NCI-H2171 treated with DMSO at 0.1 percent for 48 hours (cell line): Measurements from ENCODE around the gene ANKS1B.
"Not testable (repeated sequence)": the region's sequence is repeated elsewhere in the genome, so short reads cannot be mapped to it uniquely, and the experiment has no call there.

Experiments used
- DNase-seq: peaks from one replicate; lab custom pipeline; 2025; lab: John Stamatoyannopoulos, UW

The ANKS1B gene

DNA sequence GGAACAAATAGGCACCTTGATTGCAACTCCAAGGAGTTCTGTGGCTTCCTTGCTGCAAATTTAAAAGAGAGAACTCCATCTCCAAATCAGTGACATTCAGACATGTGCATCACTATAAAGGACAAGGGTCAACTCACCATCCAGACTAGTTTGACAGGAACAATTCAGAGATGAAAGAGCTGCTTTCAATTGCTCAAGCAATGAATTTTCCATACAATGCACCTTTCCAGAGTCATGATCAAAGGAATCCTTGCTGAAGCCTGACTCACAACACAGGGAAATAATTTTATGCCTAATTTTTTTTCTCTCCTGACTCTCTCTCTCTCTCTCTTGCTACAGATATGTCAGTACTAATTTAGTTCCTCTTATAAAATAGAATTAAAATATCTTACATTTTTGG is 717.7 kb downstream of the ANKS1B start:
- no peak for DNase-seq

DNA sequence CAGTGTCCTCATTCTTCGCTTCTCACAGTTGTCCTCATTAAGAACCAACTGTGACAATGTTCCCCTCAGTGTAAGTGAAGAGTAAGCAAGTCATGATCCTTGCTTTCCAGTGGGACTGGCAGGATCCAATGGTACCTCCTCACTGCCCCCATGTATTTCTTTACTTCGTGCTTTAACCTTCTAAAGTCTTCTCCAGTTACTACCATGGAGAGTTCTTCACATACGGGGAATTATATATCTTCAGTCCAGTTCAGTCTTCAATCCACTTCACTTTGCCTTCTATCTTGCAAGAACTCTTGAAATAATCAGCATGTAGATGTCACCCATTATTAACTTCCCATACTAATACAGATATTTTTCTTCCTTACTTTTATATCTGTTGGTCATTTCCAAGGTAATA is 719.1 kb downstream of the ANKS1B start:
- no peak for DNase-seq

DNA sequence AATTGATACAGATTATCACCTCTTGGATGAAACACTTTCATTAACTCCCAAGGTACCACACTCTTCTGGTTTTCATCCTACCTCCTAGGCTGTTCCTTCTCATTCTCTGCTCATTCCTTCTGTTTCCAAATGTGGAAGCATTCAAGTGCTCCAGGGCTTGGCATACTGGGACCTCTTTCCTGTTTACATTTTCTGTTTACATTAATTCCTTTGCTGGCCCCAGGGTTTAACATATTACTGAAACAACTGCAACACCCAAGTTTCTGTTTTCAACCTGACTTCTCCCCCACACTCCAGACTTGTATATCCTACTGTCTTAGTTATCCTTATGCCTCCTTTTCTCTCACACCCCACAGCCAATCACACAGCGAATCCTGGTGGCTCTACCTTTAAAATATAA is 723.5 kb downstream of the ANKS1B start:
- DNase-seq = no peak

DNA sequence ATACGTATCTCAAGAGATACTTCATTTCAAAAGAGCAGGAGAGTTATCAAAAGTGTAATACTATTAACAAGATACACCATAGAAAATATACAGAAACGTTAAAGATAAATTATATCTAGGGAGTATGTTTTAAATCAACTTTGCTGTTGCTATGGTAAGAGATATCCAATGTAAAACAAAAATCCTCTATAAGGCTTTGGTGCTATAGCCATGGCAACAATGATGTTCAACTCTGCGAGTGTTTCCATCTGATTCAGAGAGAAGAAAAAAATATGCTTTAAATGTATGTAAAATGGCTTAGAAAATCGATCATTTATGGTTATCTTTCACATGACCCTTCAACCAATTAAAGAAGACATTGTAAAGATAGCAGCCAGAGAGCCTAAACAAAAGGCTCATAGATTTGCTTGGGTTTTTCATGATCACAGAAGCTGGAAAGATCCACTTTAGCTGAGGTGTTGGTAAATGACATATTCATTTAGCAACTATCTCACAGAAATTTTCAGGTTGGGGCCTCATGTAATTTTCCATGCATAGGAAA is 724.2 kb downstream of the ANKS1B start:
- DNase-seq = no peak

DNA sequence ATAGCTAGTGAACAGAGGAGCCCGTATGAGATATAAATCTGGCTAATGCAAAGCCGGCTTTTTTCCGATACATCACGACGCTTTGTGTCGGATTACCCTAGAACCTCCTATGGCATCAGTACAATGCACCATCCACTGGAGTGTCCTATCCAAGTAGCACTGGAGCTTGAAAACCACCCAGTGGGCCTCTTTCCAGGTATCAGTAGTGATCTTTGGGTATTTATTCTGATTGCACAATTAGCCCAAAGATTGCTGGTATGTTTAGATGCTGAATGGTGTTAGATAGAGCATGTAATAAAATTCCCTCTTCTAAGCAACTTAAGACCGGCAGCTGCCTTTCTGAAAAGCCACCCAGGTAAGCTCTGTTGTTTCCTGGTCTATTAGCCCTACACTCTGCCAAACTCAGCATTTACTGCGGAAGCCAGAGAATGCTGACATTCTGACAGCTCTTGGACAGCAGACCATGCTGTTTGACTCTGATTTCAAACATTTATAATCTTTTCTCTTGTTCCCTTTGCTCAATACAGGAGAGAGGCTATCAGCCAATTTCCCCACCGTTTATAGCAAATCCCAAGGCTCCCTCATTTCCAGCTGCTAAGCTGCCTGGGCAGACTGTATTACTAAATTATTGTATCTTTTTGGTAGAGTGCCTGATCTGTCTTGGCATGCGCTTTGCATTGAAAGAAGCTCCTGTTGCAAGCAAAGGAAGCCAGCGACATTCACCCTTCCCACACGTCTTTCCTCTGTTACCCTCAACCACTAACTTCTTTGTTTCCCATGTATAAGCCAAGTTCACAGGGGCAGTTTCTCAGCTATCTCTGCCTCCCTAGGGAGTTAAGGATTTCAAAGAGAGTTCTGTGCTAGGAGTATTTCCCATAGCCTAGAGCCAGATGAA is 725.4 kb downstream of the ANKS1B start:
- DNase-seq = peak; percentile 12

DNA sequence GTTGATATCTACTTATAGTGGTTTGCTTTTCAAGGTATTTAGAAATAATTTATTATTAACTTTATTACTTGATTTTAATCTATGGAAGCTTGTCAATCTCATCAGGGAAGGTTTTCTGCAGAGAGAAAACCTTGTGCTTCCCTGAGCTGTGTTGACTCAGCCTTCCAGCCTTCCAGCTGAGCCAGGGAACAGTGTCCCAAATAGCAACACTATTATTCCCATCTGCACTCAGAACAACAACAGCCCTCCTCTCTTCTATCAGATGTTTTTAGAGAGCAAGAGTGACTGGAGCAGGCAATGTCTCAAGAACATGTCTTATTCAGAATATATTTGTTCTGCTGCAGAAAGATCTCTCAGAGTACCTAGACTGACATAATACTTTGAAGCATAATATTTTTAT is 727.1 kb downstream of the ANKS1B start:
- DNase-seq = no peak

DNA sequence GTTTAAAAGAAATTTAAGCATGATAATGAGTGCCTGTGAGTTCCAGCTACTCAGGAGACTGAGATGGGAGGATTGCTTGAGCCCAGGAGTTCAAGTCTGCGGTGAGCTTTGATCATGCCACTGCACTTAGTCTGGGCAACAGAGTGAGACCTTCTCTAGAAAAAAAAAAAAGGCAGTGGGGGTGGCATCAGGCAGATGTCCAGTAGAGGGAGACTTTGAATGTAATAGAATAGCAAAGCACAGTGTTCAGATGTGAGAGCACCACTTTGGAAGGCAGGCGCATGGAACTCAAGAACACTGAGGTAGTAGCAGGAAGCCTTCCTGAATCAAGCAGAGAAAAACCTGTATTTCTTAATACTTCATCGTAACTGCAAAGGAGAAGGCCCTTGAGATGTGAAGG is 731.7 kb downstream of the ANKS1B start:
- peak; percentile 27 for DNase-seq

DNA sequence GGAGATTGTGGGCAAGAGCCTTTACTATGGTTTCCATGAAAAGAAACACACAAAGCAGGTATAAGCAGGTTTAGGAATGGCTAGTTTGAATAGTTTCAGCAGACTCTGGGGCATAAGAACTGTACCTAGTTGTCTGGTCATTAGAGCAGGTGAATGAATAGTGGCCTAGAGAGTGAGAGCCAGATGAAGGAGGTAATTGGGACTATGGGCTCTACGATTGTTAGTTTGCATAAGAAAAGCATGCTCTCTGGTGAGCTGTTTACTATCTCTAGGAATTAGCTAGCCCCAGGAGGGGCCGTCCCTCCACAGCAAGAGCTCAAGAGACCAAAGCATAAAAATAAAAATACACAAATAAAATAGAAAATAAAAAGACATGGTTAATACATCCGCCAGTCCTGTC is 734.6 kb downstream of the ANKS1B start:
- no peak for DNase-seq

DNA sequence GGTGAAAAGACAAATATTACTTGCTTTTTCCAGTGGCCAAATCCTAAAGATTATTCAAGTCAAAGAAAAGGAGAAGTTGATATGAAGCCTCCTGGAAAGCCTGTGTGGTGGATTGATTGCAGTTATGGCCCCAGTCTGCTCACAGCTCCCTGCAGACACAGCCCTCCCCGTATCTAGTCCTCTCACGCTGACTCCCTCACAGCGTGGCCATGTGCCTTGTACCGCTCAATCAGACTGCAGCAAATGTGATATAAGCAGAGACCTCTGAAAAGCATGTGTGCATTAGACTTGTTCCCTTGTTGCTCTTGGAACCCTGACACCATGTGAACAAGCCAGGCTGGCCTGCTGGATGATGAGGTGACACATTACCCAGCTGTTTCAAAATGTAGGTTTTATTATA is 735.2 kb downstream of the ANKS1B start:
- no peak for DNase-seq

DNA sequence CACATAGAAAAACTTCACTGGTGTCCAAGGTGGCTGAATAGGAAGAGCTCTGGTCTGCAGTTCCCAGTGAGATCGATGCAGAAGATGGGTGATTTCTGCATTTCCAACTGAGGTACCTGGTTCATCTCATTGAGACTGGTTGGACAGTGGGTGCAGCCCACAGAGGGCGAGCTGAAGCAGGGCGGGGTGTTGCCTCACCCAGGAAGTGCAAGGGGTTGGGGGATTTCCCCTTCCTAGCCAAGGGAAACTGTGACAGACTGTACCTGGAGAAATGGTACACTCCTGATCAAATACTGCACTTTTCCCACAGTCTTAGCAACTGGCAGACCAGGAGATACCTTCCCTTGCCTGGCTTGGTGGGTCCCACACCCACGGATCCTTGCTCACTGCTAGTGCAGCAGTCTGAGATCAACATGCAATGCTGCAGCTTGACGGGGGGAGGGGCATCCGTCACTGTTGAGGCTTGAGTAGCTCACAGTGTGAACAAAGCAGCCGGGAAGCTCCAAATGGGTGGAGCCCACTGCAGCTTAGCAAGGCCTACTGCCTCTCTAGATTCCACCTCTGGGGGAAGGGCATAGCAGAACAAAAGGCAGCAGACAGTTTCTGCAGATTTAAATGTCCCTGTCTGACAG is 746.7 kb downstream of the ANKS1B start:
- not testable (repeated sequence) for DNase-seq

DNA sequence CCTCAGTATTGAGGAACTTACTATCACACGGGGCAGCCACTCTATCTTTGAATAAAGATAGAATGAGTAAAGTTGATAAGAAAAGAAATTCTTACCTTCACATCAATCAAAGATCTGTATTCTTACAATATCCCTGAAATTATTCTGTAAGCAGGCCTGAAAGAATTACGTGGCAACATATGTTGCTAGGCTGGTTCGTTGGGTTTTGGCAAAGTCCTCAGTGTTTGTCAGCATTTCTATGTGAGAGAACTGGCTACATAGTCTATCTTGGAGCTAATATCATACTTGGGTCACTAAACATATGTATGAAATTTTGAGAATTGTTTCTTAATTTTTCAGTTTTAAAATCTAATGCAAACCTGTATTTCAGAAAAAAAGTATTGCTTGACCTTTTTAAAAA is 749.4 kb downstream of the ANKS1B start:
- DNase-seq = no peak

DNA sequence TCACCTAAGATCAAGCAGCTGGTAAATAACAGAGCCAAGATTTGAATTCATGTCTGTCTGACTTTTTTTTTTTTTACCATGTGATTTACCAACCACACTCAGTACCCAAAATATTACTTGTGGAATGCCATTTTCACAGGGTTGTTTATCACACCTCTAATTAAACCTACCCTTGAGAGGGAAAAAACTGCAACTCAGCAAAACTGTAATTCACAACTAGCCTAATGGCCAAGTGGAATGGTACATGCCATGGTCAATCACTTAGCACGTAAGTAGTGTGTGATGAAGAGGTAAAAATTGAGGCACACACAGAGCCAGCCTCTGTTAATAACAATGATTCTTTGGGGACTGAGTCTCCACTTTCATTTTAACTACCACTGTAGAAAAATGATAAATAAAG is 750.0 kb downstream of the ANKS1B start:
- no peak for DNase-seq

DNA sequence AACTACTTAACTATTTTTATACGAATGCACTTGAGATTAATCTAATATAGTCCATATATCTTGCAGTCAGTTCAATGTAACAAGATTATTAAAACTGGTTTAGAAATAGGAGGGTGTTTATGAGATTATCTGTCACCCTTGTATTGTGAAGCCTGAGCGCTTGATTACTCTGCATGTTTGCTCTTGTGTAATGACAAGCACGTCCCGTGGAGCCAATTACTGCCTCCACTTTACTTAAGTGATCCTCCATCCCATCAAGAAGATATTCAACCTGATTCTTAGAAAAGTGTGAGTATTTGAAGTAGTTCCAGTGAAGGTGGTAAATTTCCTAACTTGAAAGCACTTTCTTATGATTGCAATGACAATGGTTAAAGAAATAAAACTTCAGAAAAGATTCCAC is 752.4 kb downstream of the ANKS1B start:
- no peak for DNase-seq

DNA sequence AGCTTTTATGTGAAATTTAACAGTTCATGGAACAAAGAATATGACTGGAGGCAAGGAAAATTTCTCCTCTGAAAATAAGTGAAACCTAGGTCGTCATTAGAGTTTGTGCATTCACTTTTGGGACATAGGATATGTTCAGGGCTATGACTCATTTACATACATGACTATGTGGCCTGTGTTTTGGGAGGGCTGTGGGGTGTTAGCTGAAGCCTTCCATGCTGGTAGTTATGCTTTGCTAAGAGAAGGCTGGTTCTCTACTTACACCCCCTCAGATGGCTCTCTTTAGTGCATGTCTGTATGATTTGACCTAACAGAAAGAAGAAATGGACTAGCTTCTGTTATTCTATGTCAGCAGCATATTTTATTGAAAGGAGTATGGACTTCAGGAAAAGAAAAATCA is 753.7 kb downstream of the ANKS1B start:
- DNase-seq = no peak

DNA sequence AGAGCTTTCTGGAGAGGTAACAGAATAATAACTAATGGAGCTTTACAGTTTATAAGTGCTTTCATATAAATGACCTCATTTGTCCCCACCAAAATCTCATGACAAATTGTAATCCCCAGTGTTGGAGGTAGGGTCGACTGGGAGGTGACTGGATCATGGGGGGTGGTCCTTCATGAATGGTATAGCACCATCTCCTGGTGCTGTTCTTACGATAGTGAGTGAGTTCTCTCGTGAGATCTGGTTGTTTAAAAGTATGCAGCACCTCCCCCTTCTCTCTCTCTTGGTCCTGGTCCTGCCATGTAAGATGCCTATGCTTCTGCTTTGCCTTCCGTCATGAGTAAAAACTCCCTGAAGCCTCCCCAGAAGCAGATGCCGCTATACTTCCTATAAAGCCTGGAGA is 760.5 kb downstream of the ANKS1B start:
- DNase-seq = no peak

DNA sequence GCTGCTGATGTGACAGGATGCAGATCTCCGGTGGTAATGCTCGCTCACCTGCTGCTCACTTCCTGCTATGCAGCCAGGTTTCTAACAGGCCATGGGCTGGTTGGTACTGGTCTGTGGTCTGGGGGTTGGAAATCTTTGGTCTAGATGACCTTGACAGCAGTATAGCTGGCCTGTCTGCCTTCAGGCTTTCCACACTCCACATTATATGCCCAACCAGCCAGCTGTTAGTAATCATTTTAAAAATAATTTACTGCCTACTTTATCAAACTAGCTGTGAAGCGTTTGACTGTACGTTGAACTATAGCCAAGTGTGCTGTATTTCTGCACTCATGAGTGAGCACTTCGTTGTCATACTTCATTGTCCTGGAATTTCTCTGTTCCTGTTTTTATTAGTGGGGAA is 761.2 kb downstream of the ANKS1B start:
- no peak for DNase-seq

DNA sequence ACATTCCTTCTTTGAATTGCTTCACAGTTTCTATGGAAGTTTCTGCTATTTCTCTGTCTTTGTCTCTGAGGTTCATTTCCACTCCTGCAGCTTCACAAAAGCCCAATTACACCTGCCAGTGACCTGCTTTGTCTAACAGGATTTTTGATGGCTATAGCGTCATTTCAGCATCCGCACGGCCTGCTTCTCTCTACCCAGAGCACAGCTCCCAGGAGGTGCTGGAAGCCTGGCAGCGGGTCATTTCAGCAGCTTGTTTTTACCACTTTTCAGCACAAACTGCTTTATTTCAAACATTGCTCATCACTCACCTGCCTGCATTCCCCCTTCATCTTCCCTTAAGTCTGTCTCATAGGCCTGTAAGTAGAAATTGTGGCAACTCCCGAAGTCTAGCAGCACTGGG is 771.7 kb downstream of the ANKS1B start:
- no peak for DNase-seq

DNA sequence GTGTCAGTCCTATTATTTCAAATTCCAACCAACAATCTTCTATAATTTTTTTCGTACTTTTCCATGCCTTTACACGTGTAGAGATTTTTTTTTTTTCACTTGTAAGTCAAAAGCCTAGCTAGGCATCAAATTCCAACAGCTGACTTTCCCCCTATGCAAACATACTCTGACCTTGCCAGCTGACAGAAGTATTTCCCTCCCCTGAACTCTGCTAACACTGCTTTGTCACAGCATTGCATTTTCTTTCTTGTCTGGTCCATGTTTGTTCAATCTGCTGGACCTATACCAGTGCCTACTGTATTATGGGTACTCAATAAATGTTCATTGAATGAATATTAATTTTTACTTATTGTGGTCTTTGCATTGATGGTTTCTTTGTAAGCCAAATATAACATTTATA is 772.5 kb downstream of the ANKS1B start:
- DNase-seq = peak; percentile 36

DNA sequence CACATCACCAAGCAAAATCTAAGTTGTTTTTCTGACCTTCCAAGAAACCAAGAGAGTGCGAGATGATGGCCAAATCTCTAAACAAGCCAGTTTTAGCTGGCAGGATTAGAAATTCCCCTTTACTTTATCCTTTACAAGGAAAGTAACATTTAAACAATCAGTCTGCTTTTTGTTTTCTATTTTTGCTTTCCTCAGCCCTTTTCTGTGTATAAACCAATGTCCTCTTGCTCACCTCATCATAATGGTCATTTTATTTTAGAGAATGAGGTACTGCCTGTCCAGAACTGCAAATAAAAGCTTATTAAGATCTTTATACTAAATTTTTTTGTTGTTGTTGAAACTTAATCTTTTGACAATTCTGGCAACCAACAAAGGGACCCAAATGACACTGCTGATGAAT is 779.6 kb downstream of the ANKS1B start:
- DNase-seq = no peak

DNA sequence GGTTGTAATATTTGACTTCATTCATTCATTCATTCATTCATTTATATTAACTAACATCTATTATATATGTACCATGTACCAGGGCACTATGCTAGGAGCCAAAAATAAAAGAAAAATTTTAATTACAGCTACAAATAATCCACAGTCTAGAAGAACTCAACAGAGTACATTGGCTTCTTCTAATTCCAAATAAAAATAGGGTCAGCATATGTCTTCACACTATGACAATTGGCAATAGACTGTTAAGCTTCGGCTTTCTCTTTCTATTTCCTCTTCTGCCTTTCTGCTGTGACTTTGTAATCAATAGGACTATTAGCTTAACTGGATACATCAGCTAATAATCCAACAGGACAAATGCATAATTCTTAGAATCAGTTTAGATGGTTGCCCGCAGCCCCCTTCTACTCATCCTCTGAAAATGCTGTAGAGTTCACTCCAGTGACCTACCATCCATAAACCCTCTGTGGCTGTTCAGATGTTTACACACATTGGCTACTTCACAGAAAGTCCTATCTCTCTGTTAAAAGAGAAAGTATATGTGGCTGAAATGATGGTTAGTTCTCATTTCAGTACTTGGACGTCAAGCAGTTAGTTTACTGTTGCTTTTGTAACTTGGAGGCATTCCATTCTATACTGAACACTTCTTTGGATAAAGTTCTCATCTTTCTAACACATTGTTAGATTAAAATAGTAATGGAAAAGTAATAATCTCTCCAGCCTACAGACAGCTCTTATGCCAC is 782.7 kb downstream of the ANKS1B start:
- no peak for DNase-seq

DNA sequence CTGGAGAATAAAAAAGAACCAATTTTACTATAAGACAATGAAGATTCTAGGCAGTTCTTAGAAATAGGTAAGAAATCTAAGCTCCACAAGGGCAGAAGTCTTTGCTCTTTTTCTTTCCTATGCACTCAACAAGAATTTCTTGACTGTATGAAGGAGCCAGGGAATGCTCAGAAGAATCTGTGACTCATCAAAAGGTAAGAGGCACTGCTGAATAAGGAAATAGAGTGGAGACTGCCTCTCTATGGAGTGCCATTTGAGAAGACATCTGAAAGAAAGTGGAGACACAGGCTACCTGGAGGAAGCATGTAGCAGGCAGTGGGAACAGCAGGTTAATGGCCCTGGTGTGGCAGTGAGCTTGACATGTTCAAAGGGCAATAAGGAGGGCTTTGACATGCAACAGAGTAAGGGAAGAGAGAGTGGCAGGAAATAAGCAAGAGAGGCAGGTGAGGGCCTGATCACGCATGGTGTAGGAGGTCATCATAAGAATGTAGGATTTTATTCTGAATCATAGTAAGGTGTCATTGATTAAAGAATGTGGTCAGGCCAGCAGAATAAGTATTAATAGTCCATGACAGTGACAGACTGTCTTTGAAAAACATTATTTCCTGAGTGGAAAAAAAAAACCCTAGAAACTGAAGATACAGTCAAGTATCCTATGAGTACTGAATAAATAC is 783.9 kb downstream of the ANKS1B start:
- DNase-seq = no peak

DNA sequence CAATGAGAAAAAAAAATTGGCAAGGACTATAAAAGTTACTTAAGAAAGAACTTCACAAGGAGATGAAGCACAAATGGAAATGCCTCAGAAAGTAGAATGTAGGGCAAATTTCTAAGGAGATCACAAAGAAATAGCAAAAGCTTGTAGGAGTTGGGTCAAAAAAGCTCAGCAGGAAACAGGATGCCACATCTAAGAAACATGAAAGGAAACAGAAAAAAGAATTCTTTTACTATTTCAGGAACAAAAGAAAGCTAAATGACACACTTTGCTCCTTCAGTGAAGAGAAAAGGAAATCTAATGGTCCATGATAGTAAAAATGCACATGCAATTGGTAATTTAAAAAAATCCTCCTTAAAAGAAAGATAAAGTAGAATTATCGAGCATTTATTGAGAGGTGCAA is 789.3 kb downstream of the ANKS1B start:
- no peak for DNase-seq
